Colonic mucosa (tissue), 4 donors: ENCODE results near the gene HSD17B3. TPM values are rescaled to one million over a fixed set of nuclear protein-coding genes. Genes with fewer than 3 reads are reported as not detected.

Source experiments
- DNase-seq: peaks from one replicate; pipeline ENCODE4 v3.0.0-alpha.2; 2020
- H3K27ac ChIP-seq: fragments of 200-600 bp; one replicate; pipeline ENCODE4 v1.8.0; 2021
- H3K27me3 ChIP-seq: fragments of 200-600 bp; one replicate; pipeline ENCODE4 v1.8.0; 2021
- H3K36me3 ChIP-seq: fragments of 200-600 bp; one replicate; pipeline ENCODE4 v1.8.0; 2021
- H3K4me1 ChIP-seq: fragments of 200-600 bp; one replicate; pipeline ENCODE4 v1.8.0; 2021; ENCODE audit warnings: mild to moderate bottlenecking
- H3K4me3 ChIP-seq: fragments of 200-600 bp; one replicate; pipeline ENCODE4 v1.8.0; 2021
- H3K9ac ChIP-seq, 2 donors: one replicate each; pipeline ENCODE4 v1.7.0; 2013; ENCODE audit warnings: control low read depth in 2 of 2, low read depth in 2 of 2, low read length in 2 of 2
- H3K9me3 ChIP-seq: fragments of 200-600 bp; one replicate; pipeline ENCODE4 v1.8.0; 2021
- CTCF ChIP-seq: fragments of 200-600 bp; IDR thresholded peaks from one replicate; pipeline ENCODE4 v1.8.0; 2022; ENCODE audit warnings: antibody characterized with exemption, mild to moderate bottlenecking
- intact Hi-C: fragments of 100-400 bp; cut with DNase I; formaldehyde crosslinking; loops from one replicate; pipeline ENCODE4 v1.14.1; 2022
- total RNA-seq, 2 donors: library from RNA; stranded (reverse); fragmentation: NEBNext Ultra II Directional in 1 of 2; extraction: Animal tissue kit (Norgen Biotek cat#: 25700) in 1 of 2; gene quantifications; one replicate each; pipeline ENCODE4 v1.2.1, GENCODE V29; 2021
- donor health status: healthy.
- donor health status: DM: no; HTN: no; CAD: no.
- donor health status: DM: no; HTN: no; CAD: no.

HSD17B3 gene
- total RNA-seq, 2 donors from 2014 or later: not detected

DNA sequence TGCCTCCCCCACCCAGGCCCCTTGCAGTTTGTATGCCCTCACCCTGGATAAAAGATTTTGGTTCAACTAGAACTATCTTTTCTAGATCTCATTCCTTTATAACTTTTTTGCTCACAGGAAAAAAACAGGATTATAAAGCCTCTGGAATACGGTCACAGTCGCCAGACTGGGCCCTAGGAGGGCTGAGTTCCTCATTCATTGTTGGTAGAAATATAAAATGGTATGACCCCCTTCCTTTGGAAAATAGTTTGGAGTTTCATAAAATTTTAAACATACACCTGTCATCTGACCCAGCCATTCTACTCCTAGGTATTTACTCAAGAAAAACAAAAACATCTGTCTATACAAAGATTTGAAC lies 82.1 kb downstream of the HSD17B3 start:
- H3K36me3 ChIP-seq: no peaks in the 10 kb centered on the region
- no peak overlapping the region for H3K27ac ChIP-seq
- no peak for TF ChIP-seq CTCF
- peaks cover 8% of the 10 kb centered on the region for H3K4me1 ChIP-seq
- no peak overlapping the region for H3K9ac ChIP-seq
- DNase-seq: no peak
- no peaks in the 10 kb centered on the region for H3K27me3 ChIP-seq
- intact Hi-C loops: loop anchor here (5.0 to 10.0 kb wide), 3 partner anchors 43 to 705 kb away; partner anchors contain the start of gene PTCH1
- H3K4me3 ChIP-seq: no peak overlapping the region
- H3K9me3 ChIP-seq: no peaks in the 10 kb centered on the region

- Histone ChIP-seq H3K4me3 (peak overlapping the region; percentile 20), H3K36me3 (no peaks in the 10 kb centered on the region), H3K4me1 (peaks cover 8% of the 10 kb centered on the region), H3K27me3 (no peaks in the 10 kb centered on the region), H3K9me3 (no peaks in the 10 kb centered on the region), H3K27ac (no peak overlapping the region), H3K9ac (no peak overlapping the region)
- intact Hi-C loops: loop anchor here (5.0 to 10.0 kb wide), 3 partner anchors 42 to 704 kb away; partner anchors contain the start of gene PTCH1
- TF ChIP-seq CTCF: peak; percentile 47
- peak; percentile 39 for DNase-seq
These were observed 82.7 kb downstream of the HSD17B3 start for GRCh38 chr9:96219026-96219899.

- H3K36me3 ChIP-seq: no peaks in the 10 kb centered on the region
- intact Hi-C loops: loop anchor here (5.0 to 10.0 kb wide), 3 partner anchors 41 to 703 kb away; partner anchors contain the start of gene PTCH1
- no peaks in the 10 kb centered on the region for H3K9me3 ChIP-seq
- peak overlapping the region; percentile 39 for H3K4me3 ChIP-seq
- DNase-seq: peak; percentile 79
- H3K27ac ChIP-seq: peak overlapping the region; percentile 44
- no peaks in the 10 kb centered on the region for H3K27me3 ChIP-seq
- peaks cover 8% of the 10 kb centered on the region for H3K4me1 ChIP-seq
- TF ChIP-seq CTCF: peak; percentile 98
- H3K9ac ChIP-seq: peak overlapping the region in 1 of 2 donors; percentile 59
These were observed 84.0 kb downstream of the HSD17B3 start for GRCh38 chr9:96217754-96218693.

DNA sequence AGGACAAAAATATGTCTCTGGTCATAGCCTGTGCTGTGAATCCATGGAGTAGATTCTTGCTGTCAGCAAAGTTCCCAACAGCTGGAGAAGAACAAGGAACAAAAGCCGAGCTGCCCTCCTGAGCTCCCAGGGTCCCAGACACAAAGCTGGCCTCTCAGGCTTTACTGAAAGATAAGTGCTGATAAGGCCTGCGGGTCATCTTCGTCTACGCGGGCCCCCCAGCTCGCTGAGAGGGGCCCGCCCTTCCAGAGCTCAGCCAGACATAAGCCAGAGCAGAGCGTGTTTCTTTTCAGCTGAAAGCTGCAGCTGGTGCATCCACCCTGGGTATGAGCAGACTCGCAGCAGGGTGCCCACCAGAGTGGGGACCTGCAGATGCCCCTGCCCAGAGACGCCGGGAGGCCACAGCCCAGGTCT lies 84.7 kb downstream of the HSD17B3 start:
- DNase-seq: peak; percentile 25
- H3K27me3 ChIP-seq: no peaks in the 10 kb centered on the region
- no peaks in the 10 kb centered on the region for H3K9me3 ChIP-seq
- no peaks in the 10 kb centered on the region for H3K36me3 ChIP-seq
- intact Hi-C loops: loop anchor here (5.0 to 10.0 kb wide), 3 partner anchors 40 to 702 kb away; partner anchors contain the start of gene PTCH1
- TF ChIP-seq CTCF: no peak
- H3K4me1 ChIP-seq: peaks cover 8% of the 10 kb centered on the region
- peak overlapping the region in 1 of 2 donors; percentile 59 for H3K9ac ChIP-seq
- H3K4me3 ChIP-seq: no peak overlapping the region
- peak overlapping the region; percentile 44 for H3K27ac ChIP-seq

DNA sequence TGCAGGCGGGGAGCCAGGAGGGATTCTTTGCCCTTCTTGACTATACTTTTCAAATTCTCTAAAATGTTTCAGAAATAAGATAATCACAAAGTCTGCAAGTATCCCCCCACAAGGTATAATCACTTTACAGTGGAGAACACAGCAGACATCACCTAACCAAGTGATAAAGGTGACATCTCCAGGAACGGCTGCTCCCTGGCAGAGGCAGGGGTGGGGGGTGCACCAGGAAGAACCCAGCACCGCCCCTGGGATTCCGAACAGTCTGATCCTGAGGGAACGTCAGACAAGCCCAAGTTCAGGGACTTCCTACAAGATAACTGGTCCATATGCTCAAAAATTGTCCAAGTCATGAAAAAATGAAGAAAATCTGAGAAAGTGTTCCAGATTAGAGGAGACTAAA lies 85.4 kb downstream of the HSD17B3 start:
- no peak overlapping the region for H3K27ac ChIP-seq
- H3K9me3 ChIP-seq: no peaks in the 10 kb centered on the region
- no peak overlapping the region for H3K4me3 ChIP-seq
- intact Hi-C loops: loop anchor here (5.0 to 10.0 kb wide), 3 partner anchors 39 to 702 kb away; partner anchors contain the start of gene PTCH1
- no peak overlapping the region for H3K9ac ChIP-seq
- no peaks in the 10 kb centered on the region for H3K36me3 ChIP-seq
- peaks cover 8% of the 10 kb centered on the region for H3K4me1 ChIP-seq
- DNase-seq: no peak
- no peaks in the 10 kb centered on the region for H3K27me3 ChIP-seq
- no peak for TF ChIP-seq CTCF
